HepG2 (cell line): ENCODE results near the gene MED9. TPM values are rescaled to one million over a fixed set of nuclear protein-coding genes. Genes with fewer than 3 reads are reported as not detected.
A peak's percentile ranks its signal among the peaks of the same experiment; 100 is the strongest.

ENCODE experiments used
- ATRX ChIP-seq: sonication (generic); formaldehyde crosslinking; IDR thresholded peaks from 2 replicates; pipeline ENCODE4 v1.4.0; 2020; ENCODE audit warnings: missing genetic modification reagents, borderline replicate concordance
- CSRNP1 ChIP-seq: sonication (generic); formaldehyde crosslinking; IDR thresholded peaks from 2 replicates; pipeline ENCODE4 v1.8.1; 2023; ENCODE audit warnings: mild to moderate bottlenecking, missing genetic modification reagents
- HCFC1 ChIP-seq: fragments of 150-350 bp; IDR thresholded peaks from 2 replicates; pipeline ENCODE4 v1.6.1; 2014; ENCODE audit warnings: low read depth, low read length
- HMGXB4 ChIP-seq, 2 experiments: sonication (generic) in 1 of 2; formaldehyde crosslinking in 1 of 2; IDR thresholded peaks; 2 replicates each; pipeline versions ENCODE4 v1.4.0 to v1.6.1; 2018 to 2020; ENCODE audit warnings: missing genetic modification reagents in 2 of 2, borderline replicate concordance in 1 of 2, low read depth in 1 of 2, mild to moderate bottlenecking in 1 of 2, missing biosample characterization in 1 of 2
- ISL2 ChIP-seq: sonication (generic); formaldehyde crosslinking; IDR thresholded peaks from 2 replicates; pipeline ENCODE4 v1.5.0; 2020; ENCODE audit warnings: missing genetic modification reagents
- MEIS1 ChIP-seq: sonication (generic); formaldehyde crosslinking; IDR thresholded peaks from 2 replicates; pipeline ENCODE4 v1.9.0; 2021; ENCODE audit warnings: mild to moderate bottlenecking, missing genetic modification reagents, moderate library complexity, borderline replicate concordance
- NBN ChIP-seq: fragments of 450-650 bp; conservative IDR thresholded peaks from 2 replicates; pipeline ENCODE4 v1.6.1; 2017
- NCOA1 ChIP-seq: sonication (generic); formaldehyde crosslinking; IDR thresholded peaks from 2 replicates; pipeline ENCODE4 v1.9.0; 2021; ENCODE audit warnings: missing genetic modification reagents
- PPARG ChIP-seq: conservative IDR thresholded peaks from 2 replicates; pipeline ENCODE4 v1.6.1; 2016; ENCODE audit warnings: missing biosample characterization, missing genetic modification reagents
- REST ChIP-seq, 2 experiments: IDR thresholded peaks; 2 replicates each; pipeline ENCODE4 v1.6.1; 2011 to 2012; ENCODE audit warnings: low read length in 2 of 2, borderline replicate concordance in 1 of 2, low read depth in 1 of 2, mild to moderate bottlenecking in 1 of 2, moderate library complexity in 1 of 2
- SNAI1 ChIP-seq: sonication (generic); formaldehyde crosslinking; IDR thresholded peaks from 2 replicates; pipeline ENCODE4 v1.5.0; 2020; ENCODE audit warnings: mild to moderate bottlenecking, missing genetic modification reagents, borderline replicate concordance
- TEAD2 ChIP-seq: sonication (generic); formaldehyde crosslinking; IDR thresholded peaks from 2 replicates; pipeline ENCODE4 v1.9.0; 2021; ENCODE audit warnings: missing genetic modification reagents
- ZBTB37 ChIP-seq: sonication (generic); formaldehyde crosslinking; IDR thresholded peaks from 2 replicates; pipeline ENCODE4 v1.4.0; 2020; ENCODE audit warnings: mild to moderate bottlenecking, missing genetic modification reagents
- ZMAT5 ChIP-seq: sonication (generic); formaldehyde crosslinking; IDR thresholded peaks from 2 replicates; pipeline ENCODE4 v1.5.0; 2020; ENCODE audit warnings: mild to moderate bottlenecking, low read depth, missing genetic modification reagents, borderline replicate concordance
- ZNF160 ChIP-seq: sonication (generic); formaldehyde crosslinking; IDR thresholded peaks from 2 replicates; pipeline ENCODE4 v1.8.0; 2022; ENCODE audit warnings: mild to moderate bottlenecking, inconsistent platforms, missing genetic modification reagents
- ZNF501 ChIP-seq: sonication (generic); formaldehyde crosslinking; IDR thresholded peaks from 2 replicates; pipeline ENCODE4 v1.5.1; 2020; ENCODE audit warnings: mild to moderate bottlenecking, moderate library complexity, missing genetic modification reagents
- ZNF569 ChIP-seq: sonication (generic); formaldehyde crosslinking; IDR thresholded peaks from 2 replicates; pipeline ENCODE4 v1.5.0; 2020; ENCODE audit warnings: mild to moderate bottlenecking, missing genetic modification reagents, moderate library complexity, borderline replicate concordance
- ZNF75D ChIP-seq: sonication (generic); formaldehyde crosslinking; IDR thresholded peaks from 2 replicates; pipeline ENCODE4 v1.8.1; 2023; ENCODE audit warnings: missing genetic modification reagents, mild to moderate bottlenecking, borderline replicate concordance
- polyA plus RNA-seq, 8 experiments: library from polyadenylated mRNA; depleted of rRNA in 3 of 8; stranded (reverse) in 7 of 8; unstranded in 1 of 8; fragments of >200 nt; fragmentation: Illumina TruSeq in 4 of 8; extraction: Trizol in 4 of 8; gene quantifications; 2 replicates each; pipeline versions ENCODE4 v1.2.1 to v1.2.3, GENCODE V29; 2011 to 2016; ENCODE audit warnings: low read depth in 4 of 8, missing spikeins in 1 of 8, mixed read lengths in 1 of 8; ENCODE audit not compliant: insufficient read depth in 1 of 8
- total RNA-seq, 5 experiments: library from RNA; depleted of rRNA; stranded (reverse); fragments of >200 nt; fragmentation: Illumina TruSeq; extraction: Trizol; gene quantifications; 2 replicates each; pipeline ENCODE4 v1.2.3, GENCODE V29; 2016; ENCODE audit warnings: low read depth in 1 of 5

The MED9 gene
- total and polyA plus RNA-seq, 2 of the 13 experiments (the other 11 are each of a cell fraction or from before 2014, with no cell fraction given), result 11.9 to 15.1 TPM

GRCh38 chr17:17496189-17497064 lies 19.6 kb downstream of the MED9 start, which contains the start of gene RASD1 (continued):
- TF ChIP-seq ISL2 (CRISPR knock-in tag) (no peak), SNAI1 (CRISPR knock-in tag) (no peak), ATRX (no peak), PPARG (peak; percentile 16; the same call in 1 of the 2 replicates), HCFC1 (no peak), CSRNP1 (CRISPR knock-in tag) (peak; percentile 38; the same call in 1 of the 2 replicates), ZNF569 (CRISPR knock-in tag) (no peak), MEIS1 (no peak), TEAD2 (no peak), ZMAT5 (no peak), ZBTB37 (CRISPR knock-in tag) (no peak), REST (IDR thresholded peaks at IDR 0.05; ENCODE audit: borderline replicate concordance in 1 of 2, low read depth in 1 of 2, low read length in 2 of 2) (peak in 1 of 2 experiments; percentile 30; a peak in 1 of 4 replicates), ZNF160 (CRISPR knock-in tag) (no peak), ZNF75D (CRISPR knock-in tag) (no peak), NBN (no peak), NCOA1 (CRISPR knock-in tag) (no peak), ZNF501 (CRISPR knock-in tag) (no peak; the same call in 1 of the 2 replicates), HMGXB4 (CRISPR knock-in tag; IDR thresholded peaks at IDR 0.05; ENCODE audit: borderline replicate concordance in 1 of 2, low read depth in 1 of 2) (peak in 1 of 2 experiments; percentile 82; a peak in 2 of 4 replicates)
